A549 (cell line): ENCODE data around the gene MAJIN. TPM values are rescaled to one million over a fixed set of nuclear protein-coding genes. Genes with fewer than 3 reads are reported as not detected.

Source experiments
- ATAC-seq, 2 experiments: fragments of 200-7000 bp in 1 of 2; fragments of >200 bp in 1 of 2; cut with Nextera tagmentation in 1 of 2; cut with Tn5 transposase in 1 of 2; 3 replicates each; pipeline versions ENCODE4 v1.8.0 to v1.9.1; 2018 to 2020; ENCODE audit warnings: mild to moderate bottlenecking in 1 of 2, moderate library complexity in 1 of 2
- CTCF ChIA-PET: fragments of 300-600 bp; sonication (Branson Sonifier 250); formaldehyde crosslinking; extraction: SDS; loops from one replicate; lab custom pipeline; 2021; ENCODE audit warnings: antibody characterized with exemption, inconsistent platforms; lab: Yijun Ruan, JAX
- POLR2A ChIA-PET: fragments of 350-600 bp; formaldehyde crosslinking; extraction: SDS; loops from one replicate; lab custom pipeline; 2021; ENCODE audit warnings: antibody characterized with exemption, inconsistent platforms; lab: Yijun Ruan, JAX
- DNase-seq, 2 experiments: peaks; one replicate each; pipeline versions ENCODE4 v3.0.0 to v3.0.0-alpha.2; 2011 to 2016; ENCODE audit warnings: low read depth in 1 of 2, low spot score in 1 of 2
- FAIRE-seq: peaks from 2 replicates; lab custom pipeline; 2011; peaks lifted over from hg19 to GRCh38; lab: Jason Lieb, UNC
- H3K27ac ChIP-seq, 2 experiments: fragments of >200 bp; sonication (Bioruptor Twin); formaldehyde crosslinking; 3 replicates each; pipeline ENCODE4 v1.5.1; 2016 to 2017
- H3K4me1 ChIP-seq: fragments of >200 bp; sonication (Bioruptor Twin); formaldehyde crosslinking; 3 replicates; pipeline ENCODE4 v1.6.1; 2016
- H3K4me2 ChIP-seq: fragments of >200 bp; sonication (Bioruptor Twin); formaldehyde crosslinking; 3 replicates; pipeline ENCODE4 v1.6.1; 2016
- H3K4me3 ChIP-seq: fragments of >200 bp; sonication (Bioruptor Twin); formaldehyde crosslinking; 3 replicates; pipeline ENCODE4 v1.5.1; 2016
- H3K9me3 ChIP-seq: fragments of >200 bp; sonication (Bioruptor Twin); formaldehyde crosslinking; 3 replicates; pipeline ENCODE4 v1.6.1; 2016
- CEBPB ChIP-seq, 2 experiments: fragments of >200 bp in 1 of 2; sonication (Bioruptor Twin) in 1 of 2; formaldehyde crosslinking in 1 of 2; IDR thresholded peaks; 2 replicates each; pipeline ENCODE4 v1.6.1; 2012 to 2016
- EHF ChIP-seq: fragments of 250-450 bp; sonication (Bioruptor Pico); IDR thresholded peaks from 2 replicates; pipeline ENCODE4 v1.5.0; 2020; ENCODE audit warnings: mild to moderate bottlenecking
- EP300 ChIP-seq, 2 experiments: fragments of >200 bp; sonication (Bioruptor Twin); formaldehyde crosslinking; IDR thresholded peaks; 2 replicates in 1 of 2; 3 replicates in 1 of 2; pipeline ENCODE4 v1.6.1; 2016 to 2017
- ESRRA ChIP-seq: fragments of 150-350 bp; IDR thresholded peaks from 2 replicates; pipeline ENCODE4 v1.6.1; 2014; ENCODE audit warnings: mild to moderate bottlenecking, low read length, borderline replicate concordance
- FOSL2 ChIP-seq, 2 experiments: fragments of 450-650 bp in 1 of 2; fragments of >200 bp in 1 of 2; sonication (Bioruptor Twin) in 1 of 2; formaldehyde crosslinking; IDR thresholded peaks; 2 replicates each; pipeline versions ENCODE4 v1.5.0 to v1.6.1; 2016 to 2020; ENCODE audit warnings: mild to moderate bottlenecking in 1 of 2, moderate library complexity in 1 of 2
- HOXA7 ChIP-seq: fragments of 250-450 bp; sonication (Bioruptor Pico); IDR thresholded peaks from 2 replicates; pipeline ENCODE4 v1.5.0; 2020; ENCODE audit warnings: mild to moderate bottlenecking, moderate library complexity
- JUN ChIP-seq, 2 experiments: fragments of >200 bp; sonication (Bioruptor Twin); formaldehyde crosslinking; IDR thresholded peaks; 2 replicates in 1 of 2; 3 replicates in 1 of 2; pipeline ENCODE4 v1.6.1; 2016 to 2017
- JUNB ChIP-seq: fragments of >200 bp; sonication (Bioruptor Twin); formaldehyde crosslinking; IDR thresholded peaks from 2 replicates; pipeline ENCODE4 v1.6.1; 2016
- KDM1A ChIP-seq: fragments of 200-600 bp; sonication (generic); IDR thresholded peaks from 2 replicates; pipeline ENCODE4 v1.6.1; 2016; ENCODE audit warnings: low read depth, mild to moderate bottlenecking
- KDM5A ChIP-seq: fragments of 200-600 bp; sonication (generic); IDR thresholded peaks from 2 replicates; pipeline ENCODE4 v1.6.1; 2016; ENCODE audit warnings: antibody characterized with exemption, mild to moderate bottlenecking
- MAFK ChIP-seq: fragments of 450-650 bp; IDR thresholded peaks from 2 replicates; pipeline ENCODE4 v1.6.1; 2014; ENCODE audit not compliant: partially characterized antibody
- NR3C1 ChIP-seq: fragments of >200 bp; sonication (Bioruptor Twin); formaldehyde crosslinking; IDR thresholded peaks from 3 replicates; pipeline ENCODE4 v1.6.1; 2017
- POLR2A ChIP-seq: IDR thresholded peaks from 2 replicates; pipeline ENCODE4 v1.6.1; 2012; ENCODE audit warnings: mild to moderate bottlenecking, low read length
- RNF2 ChIP-seq: fragments of 200-600 bp; sonication (generic); IDR thresholded peaks from 2 replicates; pipeline ENCODE4 v1.6.1; 2016; ENCODE audit warnings: low read depth, mild to moderate bottlenecking, antibody characterized with exemption, moderate library complexity, borderline replicate concordance
- ZFP36 ChIP-seq: fragments of 450-650 bp; IDR thresholded peaks from 2 replicates; pipeline ENCODE4 v1.6.1; 2014; ENCODE audit warnings: borderline replicate concordance; ENCODE audit not compliant: partially characterized antibody
- WGBS: methylation state at CpG from one replicate; pipeline ENCODE4 v1.1.6; 2017; ENCODE audit errors: missing lambda C conversion rate; 5-methylcytosine and 5-hydroxymethylcytosine counted together
- polyA plus RNA-seq, 4 experiments: library from polyadenylated mRNA; depleted of rRNA in 3 of 4; stranded (reverse); fragments of >200 nt; fragmentation: RNase III in 1 of 4; extraction: RNeasy Plus Mini Kit Qiagen cat#74134 plus additional on column Dnase treatment in 1 of 4; gene quantifications; 2 replicates in 3 of 4; 3 replicates in 1 of 4; pipeline ENCODE4 v1.2.3, GENCODE V29; 2011 to 2017
- small RNA-seq, 6 experiments: library from RNA; depleted of rRNA; stranded (forward); fragments of <200 nt; gene quantifications; one replicate each; pipeline ENCODE3, GENCODE V24; 2012
- TF ChIP-seq, protein P1 (sequence below): IDR thresholded peaks from 2 replicates; pipeline ENCODE4 v1.6.1; 2012; ENCODE audit warnings: low read depth, borderline replicate concordance
- TF ChIP-seq, protein P2 (sequence below): IDR thresholded peaks from 2 replicates; pipeline ENCODE4 v1.6.1; 2012

Gene MAJIN
- polyA plus RNA-seq, 2 of the 4 experiments (the other 2 are of a cell fraction) = 0.12 TPM; not detected in 1

DNA sequence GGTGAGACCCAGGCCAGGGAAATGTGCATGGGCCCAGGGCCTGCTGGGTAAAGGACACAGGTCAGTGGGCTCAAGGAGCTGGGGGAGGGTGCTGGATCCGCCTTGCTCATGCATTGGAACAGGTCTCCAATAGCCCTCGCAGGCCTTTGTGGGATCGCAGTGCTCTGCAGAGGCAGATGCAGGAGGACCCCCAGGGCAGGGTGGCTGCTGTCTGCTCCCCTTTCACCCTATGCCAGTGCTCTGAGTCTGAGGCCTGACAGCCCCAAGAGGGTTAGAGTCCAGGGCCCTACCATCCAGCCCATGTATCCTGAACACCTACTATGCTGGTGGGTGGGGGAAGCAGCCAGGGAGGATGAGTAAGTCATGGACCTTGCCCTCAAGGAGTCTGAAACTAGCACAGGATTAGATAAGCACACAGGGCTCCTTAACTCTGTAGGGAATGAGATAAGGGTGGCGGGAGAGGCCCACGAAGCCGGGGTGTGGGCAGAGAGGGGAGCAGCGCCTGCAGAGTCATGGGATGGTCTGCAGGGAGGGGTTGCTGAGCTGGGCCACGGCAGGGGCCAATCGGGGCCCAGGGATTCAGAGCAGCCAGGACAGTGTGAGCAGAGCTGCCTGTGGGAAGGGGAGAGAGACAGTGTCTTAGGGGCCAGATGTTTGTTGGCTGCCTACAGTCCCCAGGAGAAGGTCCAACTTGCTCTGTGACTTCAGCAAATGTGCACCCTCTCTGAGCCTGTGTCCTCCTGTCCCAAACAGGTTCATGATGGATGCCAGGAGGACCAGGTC is 83.0 kb downstream of the MAJIN start:
- FAIRE-seq = peak; percentile 89
- Histone ChIP-seq H3K9me3 (no peaks in the 10 kb centered on the region), H3K4me3 (no peak overlapping the region), H3K4me2 (peak overlapping the region; percentile 85), H3K27ac (peak overlapping the region; percentile 92 to 97), H3K4me1 (peaks cover 82% of the 10 kb centered on the region)
- TF ChIP-seq JUN (IDR thresholded peaks at IDR 0.05) = peak; percentile 43 to 70; a peak in 2 of 5 replicates
- TF ChIP-seq KDM1A = no peak
- peak; percentile 29 for TF ChIP-seq MAFK
- TF ChIP-seq KDM5A = no peak
- TF ChIP-seq JUNB = peak; percentile 22; the same call in 1 of the 2 replicates
- TF ChIP-seq, protein P1, sequence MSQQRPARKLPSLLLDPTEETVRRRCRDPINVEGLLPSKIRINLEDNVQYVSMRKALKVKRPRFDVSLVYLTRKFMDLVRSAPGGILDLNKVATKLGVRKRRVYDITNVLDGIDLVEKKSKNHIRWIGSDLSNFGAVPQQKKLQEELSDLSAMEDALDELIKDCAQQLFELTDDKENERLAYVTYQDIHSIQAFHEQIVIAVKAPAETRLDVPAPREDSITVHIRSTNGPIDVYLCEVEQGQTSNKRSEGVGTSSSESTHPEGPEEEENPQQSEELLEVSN = peak; percentile 58
- TF ChIP-seq EHF (CRISPR knock-in tag) = no peak
- peak; percentile 32 for TF ChIP-seq POLR2A
- TF ChIP-seq CEBPB (IDR thresholded peaks at IDR 0.05) = no peak
- peak; percentile 74; the same call in 1 of the 2 replicates for TF ChIP-seq ESRRA
- TF ChIP-seq NR3C1 = no peak
- peak; percentile 67 for TF ChIP-seq ZFP36
- TF ChIP-seq, protein P2, sequence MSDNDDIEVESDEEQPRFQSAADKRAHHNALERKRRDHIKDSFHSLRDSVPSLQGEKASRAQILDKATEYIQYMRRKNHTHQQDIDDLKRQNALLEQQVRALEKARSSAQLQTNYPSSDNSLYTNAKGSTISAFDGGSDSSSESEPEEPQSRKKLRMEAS = peak; percentile 80
- TF ChIP-seq EP300 (IDR thresholded peaks at IDR 0.05) = 0 out of 5 replicates have a peak, but pooled peaks of 1 of the 2 experiments have one; percentile 13
- peak; percentile 31; the same call in 1 of the 2 replicates for TF ChIP-seq FOSL2 (IDR thresholded peaks at IDR 0.05)
- peak; percentile 73 for TF ChIP-seq FOSL2 (CRISPR knock-in tag; IDR thresholded peaks at IDR 0.05)
- whole genome bisulfite sequencing = 2% methylated on average over 8 of the region's 9 CpGs
- ChIA-PET CTCF (interaction anchor here (0.9 to 31.5 kb wide), 14 partner anchors 10 to 228 kb away, joined by 3 to 1607 read pairs (median 7); partner anchors contain the start of genes ARL2, ATG2A, CDC42BPG and EHD1), POLR2A (interaction anchor here (0.7 to 1.5 kb wide), 5 partner anchors 8 to 110 kb away, joined by 3 to 9 read pairs (median 3); partner anchors contain the start of gene EHD1)
- peak; percentile 89 to 94 for DNase-seq
- peak; percentile 68 to 78 for ATAC-seq

DNA sequence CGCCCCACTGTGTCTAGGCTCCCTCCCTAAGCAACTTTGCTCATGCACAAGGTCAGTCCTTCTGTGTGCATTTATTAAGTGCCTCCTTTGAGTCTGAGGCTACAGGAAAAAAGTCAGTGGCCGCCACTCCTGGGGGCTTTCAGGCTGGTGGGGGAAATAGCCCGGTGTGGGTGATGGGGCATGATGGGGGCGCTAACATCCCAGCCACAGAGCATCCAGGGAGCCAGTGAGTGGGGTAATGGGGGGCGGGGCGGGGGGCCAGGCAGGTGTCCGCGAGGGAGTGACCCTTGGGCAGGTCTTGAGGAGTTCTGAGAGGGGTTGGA is 83.5 kb downstream of the MAJIN start:
- ATAC-seq = no peak
- H3K4me1 ChIP-seq = peaks cover 77% of the 10 kb centered on the region
- CTCF ChIA-PET = interaction anchor here (0.7 to 31.5 kb wide), 27 partner anchors 10 to 229 kb away, joined by 3 to 1607 read pairs (median 4); partner anchors contain the start of genes ARL2, CDC42BPG, EHD1 and PPP2R5B
- TF ChIP-seq, protein P1 = no peak
- TF ChIP-seq RNF2 (no peak), HOXA7 (CRISPR knock-in tag) (no peak)
- 7% methylated on average over 2 of the region's 8 CpGs for WGBS
- H3K4me2 ChIP-seq = peak overlapping the region; percentile 85
- H3K27ac ChIP-seq = peak overlapping the region; percentile 92 to 97
- H3K4me3 ChIP-seq = peak overlapping the region; percentile 7; the same call in 1 of the 3 replicates
- H3K9me3 ChIP-seq = no peaks in the 10 kb centered on the region
- POLR2A ChIA-PET = interaction anchor here (0.6 to 1.4 kb wide), 5 partner anchors 10 to 109 kb away, joined by 3 to 9 read pairs (median 6); partner anchors contain the start of gene EHD1
- no peak for DNase-seq
- no peak for FAIRE-seq

Small RNA genes lying within 50 kb of the gene (small RNA-seq; reads per million reads assigned to genes)
- 0 reads per million in 6 experiments for gene MIR6749
- gene MIR6750 = 0 reads per million in 6 experiments
- gene MIR6879 = 0 reads per million in 6 experiments

Other genes with a start within 250 kb of the MAJIN start
- not detected in 2 replicates for gene NRXN2, start 248.9 kb downstream of the MAJIN start, polyA plus RNA-seq (2011; rRNA removed)
- gene NRXN2, start 248.9 kb downstream of the MAJIN start, polyA plus RNA-seq (2017; fragmentation: RNase III; extraction: RNeasy Plus Mini Kit Qiagen cat#74134 plus additional on column Dnase treatment) = 0.04 to 0.17 TPM (median 0.07 TPM) in 3 replicates
- gene RASGRP2, start 228.0 kb downstream of the MAJIN start, polyA plus RNA-seq (2011; rRNA removed) = 0.88 and 0.95 TPM in 2 replicates
- gene RASGRP2, start 228.0 kb downstream of the MAJIN start, polyA plus RNA-seq (2017; fragmentation: RNase III; extraction: RNeasy Plus Mini Kit Qiagen cat#74134 plus additional on column Dnase treatment) = 0.89 to 1.1 TPM (median 0.94 TPM) in 3 replicates
- 0.22 and 0.40 TPM in 2 replicates for gene PYGM, start 212.1 kb downstream of the MAJIN start, polyA plus RNA-seq (2011; rRNA removed)
- 0.23 to 0.51 TPM (median 0.39 TPM) in 3 replicates for gene PYGM, start 212.1 kb downstream of the MAJIN start, polyA plus RNA-seq (2017; fragmentation: RNase III; extraction: RNeasy Plus Mini Kit Qiagen cat#74134 plus additional on column Dnase treatment)
- 88.8 and 104 TPM in 2 replicates for gene SF1, start 193.6 kb downstream of the MAJIN start, polyA plus RNA-seq (2011; rRNA removed)
- 268 to 341 TPM (median 310 TPM) in 3 replicates for gene SF1, start 193.6 kb downstream of the MAJIN start, polyA plus RNA-seq (2017; fragmentation: RNase III; extraction: RNeasy Plus Mini Kit Qiagen cat#74134 plus additional on column Dnase treatment)
- gene MAP4K2, start 168.9 kb downstream of the MAJIN start, polyA plus RNA-seq (2011; rRNA removed) = 9.4 and 10.2 TPM in 2 replicates
- 8.4 to 10.6 TPM (median 9.9 TPM) in 3 replicates for gene MAP4K2, start 168.9 kb downstream of the MAJIN start, polyA plus RNA-seq (2017; fragmentation: RNase III; extraction: RNeasy Plus Mini Kit Qiagen cat#74134 plus additional on column Dnase treatment)
- 17.0 and 18.5 TPM in 2 replicates for gene MEN1, start 161.6 kb downstream of the MAJIN start, polyA plus RNA-seq (2011; rRNA removed)
- gene MEN1, start 161.6 kb downstream of the MAJIN start, polyA plus RNA-seq (2017; fragmentation: RNase III; extraction: RNeasy Plus Mini Kit Qiagen cat#74134 plus additional on column Dnase treatment) = 30.2 to 35.5 TPM (median 34.7 TPM) in 3 replicates
- gene CDC42BPG, start 127.5 kb downstream of the MAJIN start, polyA plus RNA-seq (2011; rRNA removed) = 0.35 and 0.50 TPM in 2 replicates
- 1.0 to 1.1 TPM (median 1.0 TPM) in 3 replicates for gene CDC42BPG, start 127.5 kb downstream of the MAJIN start, polyA plus RNA-seq (2017; fragmentation: RNase III; extraction: RNeasy Plus Mini Kit Qiagen cat#74134 plus additional on column Dnase treatment)
- gene EHD1, start 93.5 kb downstream of the MAJIN start, polyA plus RNA-seq (2011; rRNA removed) = 25.9 and 27.7 TPM in 2 replicates
- gene EHD1, start 93.5 kb downstream of the MAJIN start, polyA plus RNA-seq (2017; fragmentation: RNase III; extraction: RNeasy Plus Mini Kit Qiagen cat#74134 plus additional on column Dnase treatment) = 37.8 to 52.4 TPM (median 43.4 TPM) in 3 replicates
- 3.1 and 4.0 TPM in 2 replicates for gene ATG2A, start 54.9 kb downstream of the MAJIN start, polyA plus RNA-seq (2011; rRNA removed)
- 10.7 to 13.4 TPM (median 12.8 TPM) in 3 replicates for gene ATG2A, start 54.9 kb downstream of the MAJIN start, polyA plus RNA-seq (2017; fragmentation: RNase III; extraction: RNeasy Plus Mini Kit Qiagen cat#74134 plus additional on column Dnase treatment)
- gene PPP2R5B, start 47.4 kb downstream of the MAJIN start, polyA plus RNA-seq (2011; rRNA removed) = 6.9 and 11.1 TPM in 2 replicates
- 3.9 to 6.1 TPM (median 5.7 TPM) in 3 replicates for gene PPP2R5B, start 47.4 kb downstream of the MAJIN start, polyA plus RNA-seq (2017; fragmentation: RNase III; extraction: RNeasy Plus Mini Kit Qiagen cat#74134 plus additional on column Dnase treatment)
- not detected in 2 replicates for gene GPHA2, start 36.2 kb downstream of the MAJIN start, polyA plus RNA-seq (2011; rRNA removed)
- gene GPHA2, start 36.2 kb downstream of the MAJIN start, polyA plus RNA-seq (2017; fragmentation: RNase III; extraction: RNeasy Plus Mini Kit Qiagen cat#74134 plus additional on column Dnase treatment) = not detected in 3 replicates
- 0.67 and 0.79 TPM in 2 replicates for gene BATF2, start 24.9 kb upstream of the MAJIN start, polyA plus RNA-seq (2011; rRNA removed)
- 0.21 to 0.35 TPM (median 0.29 TPM) in 3 replicates for gene BATF2, start 24.9 kb upstream of the MAJIN start, polyA plus RNA-seq (2017; fragmentation: RNase III; extraction: RNeasy Plus Mini Kit Qiagen cat#74134 plus additional on column Dnase treatment)
- 117 and 129 TPM in 2 replicates for gene ARL2, start 42.1 kb upstream of the MAJIN start, polyA plus RNA-seq (2011; rRNA removed)
- gene ARL2, start 42.1 kb upstream of the MAJIN start, polyA plus RNA-seq (2017; fragmentation: RNase III; extraction: RNeasy Plus Mini Kit Qiagen cat#74134 plus additional on column Dnase treatment) = 136 to 166 TPM (median 160 TPM) in 3 replicates
- 13.4 and 15.8 TPM in 2 replicates for gene SNX15, start 55.3 kb upstream of the MAJIN start, polyA plus RNA-seq (2011; rRNA removed)
- gene SNX15, start 55.3 kb upstream of the MAJIN start, polyA plus RNA-seq (2017; fragmentation: RNase III; extraction: RNeasy Plus Mini Kit Qiagen cat#74134 plus additional on column Dnase treatment) = 17.0 to 18.4 TPM (median 17.7 TPM) in 3 replicates
- gene SAC3D1, start 69.1 kb upstream of the MAJIN start, polyA plus RNA-seq (2011; rRNA removed) = 9.4 and 12.9 TPM in 2 replicates
- gene SAC3D1, start 69.1 kb upstream of the MAJIN start, polyA plus RNA-seq (2017; fragmentation: RNase III; extraction: RNeasy Plus Mini Kit Qiagen cat#74134 plus additional on column Dnase treatment) = 29.0 to 31.0 TPM (median 30.4 TPM) in 3 replicates
- not detected in 2 replicates for gene NAALADL1, start 86.4 kb upstream of the MAJIN start, polyA plus RNA-seq (2011; rRNA removed)
- not detected in 3 replicates for gene NAALADL1, start 86.4 kb upstream of the MAJIN start, polyA plus RNA-seq (2017; fragmentation: RNase III; extraction: RNeasy Plus Mini Kit Qiagen cat#74134 plus additional on column Dnase treatment)
- 28.0 and 30.9 TPM in 2 replicates for gene CDCA5, start 111.9 kb upstream of the MAJIN start, polyA plus RNA-seq (2011; rRNA removed)
- gene CDCA5, start 111.9 kb upstream of the MAJIN start, polyA plus RNA-seq (2017; fragmentation: RNase III; extraction: RNeasy Plus Mini Kit Qiagen cat#74134 plus additional on column Dnase treatment) = 43.1 to 46.0 TPM (median 44.1 TPM) in 3 replicates
- gene ZFPL1, start 112.1 kb upstream of the MAJIN start, polyA plus RNA-seq (2011; rRNA removed) = 27.7 and 30.1 TPM in 2 replicates
- 29.2 to 33.5 TPM (median 31.7 TPM) in 3 replicates for gene ZFPL1, start 112.1 kb upstream of the MAJIN start, polyA plus RNA-seq (2017; fragmentation: RNase III; extraction: RNeasy Plus Mini Kit Qiagen cat#74134 plus additional on column Dnase treatment)
- 37.2 and 44.7 TPM in 2 replicates for gene VPS51, start 124.1 kb upstream of the MAJIN start, polyA plus RNA-seq (2011; rRNA removed)
- gene VPS51, start 124.1 kb upstream of the MAJIN start, polyA plus RNA-seq (2017; fragmentation: RNase III; extraction: RNeasy Plus Mini Kit Qiagen cat#74134 plus additional on column Dnase treatment) = 46.7 to 51.7 TPM (median 51.0 TPM) in 3 replicates
- 8.2 and 9.6 TPM in 2 replicates for gene TM7SF2, start 139.8 kb upstream of the MAJIN start, polyA plus RNA-seq (2011; rRNA removed)
- gene TM7SF2, start 139.8 kb upstream of the MAJIN start, polyA plus RNA-seq (2017; fragmentation: RNase III; extraction: RNeasy Plus Mini Kit Qiagen cat#74134 plus additional on column Dnase treatment) = 6.9 to 9.7 TPM (median 8.2 TPM) in 3 replicates
- gene ZNHIT2, start 145.6 kb upstream of the MAJIN start, polyA plus RNA-seq (2011; rRNA removed) = 5.5 and 6.0 TPM in 2 replicates
- gene ZNHIT2, start 145.6 kb upstream of the MAJIN start, polyA plus RNA-seq (2017; fragmentation: RNase III; extraction: RNeasy Plus Mini Kit Qiagen cat#74134 plus additional on column Dnase treatment) = 12.4 to 14.0 TPM (median 13.5 TPM) in 3 replicates
- 401 and 591 TPM in 2 replicates for gene FAU, start 150.0 kb upstream of the MAJIN start, polyA plus RNA-seq (2011; rRNA removed)
- 866 to 893 TPM (median 878 TPM) in 3 replicates for gene FAU, start 150.0 kb upstream of the MAJIN start, polyA plus RNA-seq (2017; fragmentation: RNase III; extraction: RNeasy Plus Mini Kit Qiagen cat#74134 plus additional on column Dnase treatment)
- 55.5 and 61.8 TPM in 2 replicates for gene MRPL49, start 150.2 kb upstream of the MAJIN start, polyA plus RNA-seq (2011; rRNA removed)
- gene MRPL49, start 150.2 kb upstream of the MAJIN start, polyA plus RNA-seq (2017; fragmentation: RNase III; extraction: RNeasy Plus Mini Kit Qiagen cat#74134 plus additional on column Dnase treatment) = 62.7 to 65.5 TPM (median 64.5 TPM) in 3 replicates
- 21.4 and 50.4 TPM in 2 replicates for gene SYVN1, start 162.4 kb upstream of the MAJIN start, polyA plus RNA-seq (2011; rRNA removed)
- gene SYVN1, start 162.4 kb upstream of the MAJIN start, polyA plus RNA-seq (2017; fragmentation: RNase III; extraction: RNeasy Plus Mini Kit Qiagen cat#74134 plus additional on column Dnase treatment) = 22.4 to 26.9 TPM (median 25.1 TPM) in 3 replicates
- not detected in 2 replicates for gene SPDYC, start 198.1 kb upstream of the MAJIN start, polyA plus RNA-seq (2011; rRNA removed)
- gene SPDYC, start 198.1 kb upstream of the MAJIN start, polyA plus RNA-seq (2017; fragmentation: RNase III; extraction: RNeasy Plus Mini Kit Qiagen cat#74134 plus additional on column Dnase treatment) = not detected in 3 replicates
- 63.7 and 72.6 TPM in 2 replicates for gene CAPN1, start 209.8 kb upstream of the MAJIN start, polyA plus RNA-seq (2011; rRNA removed)
- 87.9 to 98.6 TPM (median 93.1 TPM) in 3 replicates for gene CAPN1, start 209.8 kb upstream of the MAJIN start, polyA plus RNA-seq (2017; fragmentation: RNase III; extraction: RNeasy Plus Mini Kit Qiagen cat#74134 plus additional on column Dnase treatment)